Panc1 (cell line): ENCODE data around the gene KLRD1. TPM values are rescaled to one million over a fixed set of nuclear protein-coding genes. Genes with fewer than 3 reads are reported as not detected.

Experiments used
- ATAC-seq: fragments of 200-7000 bp; cut with Tn5 transposase; 2 replicates; pipeline ENCODE4 v1.9.1; 2020; ENCODE audit warnings: mild to moderate bottlenecking, moderate library complexity
- BruUV-seq: library from RNA; stranded (reverse); fragments of 400-500 nt; replicated peaks from 2 replicates; lab custom pipeline; 2021; lab: Mats Ljungman, UMichigan
- CTCF ChIA-PET: fragments of 300-600 bp; sonication (Branson Sonifier 250); formaldehyde crosslinking; loops from one replicate; lab custom pipeline; 2022; ENCODE audit warnings: antibody characterized with exemption; lab: Charles Lee
- POLR2A ChIA-PET: fragments of 300-600 bp; sonication (Branson Sonifier 250); formaldehyde crosslinking; loops from one replicate; lab custom pipeline; 2022; ENCODE audit warnings: antibody characterized with exemption; lab: Charles Lee
- DNase-seq: peaks from one replicate; pipeline ENCODE4 v3.0.0-alpha.2; 2010; ENCODE audit warnings: low read depth, low spot score
- H3K27ac ChIP-seq: 2 replicates; pipeline ENCODE4 v1.5.1; 2011; ENCODE audit warnings: mild to moderate bottlenecking, low read length, inconsistent platforms
- H3K27me3 ChIP-seq: fragments of 200-500 bp; sonication (Bioruptor generic); 2 replicates; pipeline ENCODE4 v1.6.0; 2014; ENCODE audit warnings: low read length, inconsistent platforms; ENCODE audit not compliant: control insufficient read depth, insufficient read depth
- H3K36me3 ChIP-seq: fragments of 200-500 bp; sonication (Bioruptor generic); 2 replicates; pipeline ENCODE4 v1.5.1; 2014; ENCODE audit warnings: inconsistent platforms, mild to moderate bottlenecking, low read length, moderate library complexity; ENCODE audit not compliant: control insufficient read depth, insufficient read depth
- H3K4me1 ChIP-seq: 2 replicates; pipeline ENCODE4 v1.5.1; 2011; ENCODE audit warnings: inconsistent platforms, mild to moderate bottlenecking, low read length, moderate library complexity; ENCODE audit not compliant: control insufficient read depth, insufficient read depth
- H3K4me3 ChIP-seq, 2 experiments: 2 replicates each; pipeline ENCODE4 v1.5.1; 2011 to 2012; ENCODE audit warnings: low read depth in 2 of 2, low read length in 2 of 2, mild to moderate bottlenecking in 2 of 2, inconsistent platforms in 1 of 2, moderate library complexity in 1 of 2
- H3K9me3 ChIP-seq: fragments of 200-500 bp; sonication (Bioruptor generic); 2 replicates; pipeline ENCODE4 v1.5.1; 2014; ENCODE audit warnings: low read depth, mild to moderate bottlenecking, inconsistent platforms, low read length, moderate library complexity; ENCODE audit not compliant: control insufficient read depth, insufficient read depth
- CTCF ChIP-seq: fragments of 450-650 bp; IDR thresholded peaks from 2 replicates; pipeline ENCODE4 v1.5.1; 2017; ENCODE audit warnings: mild to moderate bottlenecking
- POLR2AphosphoS5 ChIP-seq: IDR thresholded peaks from 2 replicates; pipeline ENCODE4 v1.6.1; 2012; ENCODE audit warnings: mild to moderate bottlenecking, low read depth, low read length, moderate library complexity
- REST ChIP-seq, 2 experiments: IDR thresholded peaks; 2 replicates each; pipeline ENCODE4 v1.6.1; 2011 to 2012; ENCODE audit warnings: low read depth in 2 of 2, control low read depth in 1 of 2, low read length in 1 of 2, mild to moderate bottlenecking in 1 of 2, moderate library complexity in 1 of 2; ENCODE audit not compliant: insufficient read depth in 1 of 2
- SIN3A ChIP-seq: IDR thresholded peaks from 2 replicates; pipeline ENCODE4 v1.6.1; 2012; ENCODE audit warnings: low read depth, mild to moderate bottlenecking, low read length, moderate library complexity, borderline replicate concordance; ENCODE audit not compliant: insufficient read depth
- TCF7L2 ChIP-seq: IDR thresholded peaks from 2 replicates; pipeline ENCODE4 v1.6.1; 2011; ENCODE audit warnings: mild to moderate bottlenecking, low read depth, low read length, inconsistent platforms
- in situ Hi-C: cut with HindIII; loops from 2 replicates; pipeline ENCODE4 v1.10.0; 2016; ENCODE audit warnings: low sequenced_read_pairs, low pct_unique_long_range_greater_than_20kb
- intact Hi-C: fragments of 100-400 bp; cut with micrococcal nuclease; formaldehyde crosslinking; loops from one replicate; pipeline ENCODE4 v1.10.0; 2022; ENCODE audit not compliant: unreplicated experiment
- total RNA-seq: library from RNA; stranded (reverse); gene quantifications from one replicate; pipeline ENCODE4 v1.2.1, GENCODE V29; 2021; ENCODE audit not compliant: unreplicated experiment

Gene KLRD1
- total RNA-seq, 1 experiment from 2014 or later: not detected

- Histone ChIP-seq H3K4me3 (no peak overlapping the region), H3K4me1 (no peaks in the 10 kb centered on the region), H3K36me3 (no peaks in the 10 kb centered on the region), H3K27me3 (no peaks in the 10 kb centered on the region), H3K27ac (no peak overlapping the region), H3K9me3 (no peaks in the 10 kb centered on the region)
- TF ChIP-seq SIN3A: no peak
- TF ChIP-seq REST (IDR thresholded peaks at IDR 0.05; ENCODE audit: insufficient read depth in 1 of 2, low read depth in 2 of 2, low read length in 1 of 2): no peak
- TF ChIP-seq TCF7L2: no peak
- no peak for TF ChIP-seq POLR2AphosphoS5
- no peak for TF ChIP-seq CTCF
- intact Hi-C loops (no loop called here), in situ Hi-C loops (no loop called here)
- no peak for DNase-seq
- ATAC-seq: no peak
- CTCF ChIA-PET: no interaction called here
- POLR2A ChIA-PET: no interaction called here
- BruUV-seq: no TSS peak
Measured at GRCh38 chr12:10293151-10293550, 14.5 kb upstream of the KLRD1 start.

- DNase-seq (no peak), ATAC-seq (no peak)
- H3K4me1 ChIP-seq: no peaks in the 10 kb centered on the region
- H3K27me3 ChIP-seq: no peaks in the 10 kb centered on the region
- no peak overlapping the region for H3K27ac ChIP-seq
- in situ Hi-C loops: no loop called here
- POLR2A ChIA-PET: no interaction called here
- intact Hi-C loops: no loop called here
- no peaks in the 10 kb centered on the region for H3K9me3 ChIP-seq
- CTCF ChIA-PET: no interaction called here
- H3K36me3 ChIP-seq: no peaks in the 10 kb centered on the region
- no peak overlapping the region for H3K4me3 ChIP-seq
- no TSS peak for BruUV-seq
- TF ChIP-seq CTCF: no peak
- TF ChIP-seq SIN3A: no peak
- no peak for TF ChIP-seq POLR2AphosphoS5
- TF ChIP-seq TCF7L2: no peak
- TF ChIP-seq REST (IDR thresholded peaks at IDR 0.05; ENCODE audit: insufficient read depth in 1 of 2, low read depth in 2 of 2, low read length in 1 of 2): no peak
Measured at GRCh38 chr12:10293570-10294227, 14.0 kb upstream of the KLRD1 start.
